ENCODE data around the gene LSP1.

Gene LSP1

GRCh38 chr11:1834779-1835670, 17.9 kb upstream of the LSP1 start, which contains the start of gene SYT8:
Gene SYT8 (plus strand): TSS chr11:1834990. CDS start chr11:1835106, 116 bp downstream.
- TF ChIP-seq, protein P1, sequence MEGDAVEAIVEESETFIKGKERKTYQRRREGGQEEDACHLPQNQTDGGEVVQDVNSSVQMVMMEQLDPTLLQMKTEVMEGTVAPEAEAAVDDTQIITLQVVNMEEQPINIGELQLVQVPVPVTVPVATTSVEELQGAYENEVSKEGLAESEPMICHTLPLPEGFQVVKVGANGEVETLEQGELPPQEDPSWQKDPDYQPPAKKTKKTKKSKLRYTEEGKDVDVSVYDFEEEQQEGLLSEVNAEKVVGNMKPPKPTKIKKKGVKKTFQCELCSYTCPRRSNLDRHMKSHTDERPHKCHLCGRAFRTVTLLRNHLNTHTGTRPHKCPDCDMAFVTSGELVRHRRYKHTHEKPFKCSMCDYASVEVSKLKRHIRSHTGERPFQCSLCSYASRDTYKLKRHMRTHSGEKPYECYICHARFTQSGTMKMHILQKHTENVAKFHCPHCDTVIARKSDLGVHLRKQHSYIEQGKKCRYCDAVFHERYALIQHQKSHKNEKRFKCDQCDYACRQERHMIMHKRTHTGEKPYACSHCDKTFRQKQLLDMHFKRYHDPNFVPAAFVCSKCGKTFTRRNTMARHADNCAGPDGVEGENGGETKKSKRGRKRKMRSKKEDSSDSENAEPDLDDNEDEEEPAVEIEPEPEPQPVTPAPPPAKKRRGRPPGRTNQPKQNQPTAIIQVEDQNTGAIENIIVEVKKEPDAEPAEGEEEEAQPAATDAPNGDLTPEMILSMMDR (IDR thresholded peaks at IDR 0.05; ENCODE audit: borderline replicate concordance, insufficient read depth, low read depth, low read length): no peak
- H3K4me3 ChIP-seq (ENCODE audit: low read depth, low read length): no peak within 1 kb of the TSS

DNA sequence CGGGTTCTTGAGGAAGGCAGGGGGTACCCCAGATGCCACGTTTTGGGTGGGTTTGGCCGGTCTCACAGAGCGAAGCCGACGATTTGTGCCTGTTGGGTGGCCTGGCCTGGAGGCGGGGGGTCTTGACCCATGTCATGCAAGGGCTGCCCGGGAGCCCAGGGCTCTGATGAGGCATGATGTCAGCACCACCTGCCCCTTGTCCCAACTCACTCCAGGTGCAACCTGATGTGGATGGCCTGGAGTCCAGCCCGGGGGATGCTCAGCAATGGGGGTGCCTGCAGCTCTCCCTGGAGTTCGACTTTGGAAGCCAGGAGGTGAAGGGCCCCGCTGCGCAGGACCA, 17.2 kb upstream of the LSP1 start:
- TF ChIP-seq, protein P1 (IDR thresholded peaks at IDR 0.05; ENCODE audit: borderline replicate concordance, insufficient read depth, low read depth, low read length): no peak
- H3K4me3 ChIP-seq (ENCODE audit: low read depth, low read length): no peak overlapping the region

GRCh38 chr11:1836011-1836945, 16.6 kb upstream of the LSP1 start:
- no peak overlapping the region for H3K4me3 ChIP-seq (ENCODE audit: low read depth, low read length)
- TF ChIP-seq, protein P1 (IDR thresholded peaks at IDR 0.05; ENCODE audit: borderline replicate concordance, insufficient read depth, low read depth, low read length): no peak

DNA sequence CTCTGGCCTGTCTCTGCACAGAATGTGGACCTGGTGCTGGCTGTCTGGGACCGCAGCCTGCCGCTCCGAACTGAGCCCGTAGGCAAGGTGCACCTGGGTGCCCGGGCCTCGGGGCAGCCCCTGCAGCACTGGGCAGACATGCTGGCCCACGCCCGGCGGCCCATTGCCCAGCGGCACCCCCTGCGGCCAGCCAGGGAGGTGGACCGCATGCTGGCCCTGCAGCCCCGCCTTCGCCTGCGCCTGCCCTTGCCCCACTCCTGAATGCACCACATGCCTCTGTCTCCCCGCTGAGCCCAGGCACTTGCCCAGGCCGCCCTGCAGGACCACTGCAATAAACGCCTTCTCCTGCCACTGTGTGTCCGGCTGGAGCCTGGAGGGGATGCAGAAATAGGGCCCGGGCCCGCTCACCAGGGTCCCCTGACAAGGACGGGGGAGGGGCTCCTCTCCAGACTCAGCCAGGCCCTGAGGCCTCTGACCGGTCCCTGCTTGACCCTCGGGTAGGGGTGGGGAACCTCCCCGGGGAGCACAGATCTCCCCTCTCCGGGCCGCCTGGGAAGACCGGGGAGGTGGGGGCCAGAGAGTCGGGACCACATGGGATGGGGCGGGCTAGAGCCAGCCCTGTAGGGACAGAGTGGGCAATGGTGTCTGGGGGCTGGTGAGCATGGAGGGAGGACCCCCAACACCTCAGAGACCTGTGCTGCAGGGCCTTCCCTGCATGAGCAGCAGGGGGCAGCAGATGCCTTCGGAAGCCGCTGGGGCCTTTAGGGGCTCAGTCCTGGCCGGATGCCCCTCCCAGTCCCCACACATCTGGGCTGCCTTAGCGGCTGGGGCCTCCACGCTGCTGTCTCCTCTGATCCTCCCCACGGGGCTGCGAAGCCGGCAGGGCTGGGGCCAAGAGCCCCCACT, 15.5 kb upstream of the LSP1 start:
- H3K4me3 ChIP-seq (ENCODE audit: low read depth, low read length): no peak overlapping the region
- TF ChIP-seq, protein P1 (IDR thresholded peaks at IDR 0.05; ENCODE audit: borderline replicate concordance, insufficient read depth, low read depth, low read length): peak; percentile 96

DNA sequence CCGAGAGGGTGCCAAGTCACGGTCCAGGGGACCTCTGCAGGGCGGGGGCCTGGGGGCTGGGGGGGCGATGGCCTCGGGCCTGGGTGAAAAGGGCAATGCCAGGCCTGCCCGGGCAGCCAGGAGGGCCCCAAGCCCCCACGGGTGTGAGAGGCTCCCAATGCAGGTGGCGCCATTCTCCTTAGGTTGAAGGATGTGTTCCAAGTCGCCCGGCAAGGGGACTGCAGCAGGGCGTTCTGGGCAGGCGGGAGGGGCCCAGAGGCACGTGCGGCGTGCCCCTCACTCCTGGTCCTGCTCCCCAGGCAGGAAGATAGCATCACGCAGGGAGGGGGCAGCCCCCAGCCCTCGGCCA, 14.8 kb upstream of the LSP1 start:
- H3K4me3 ChIP-seq (ENCODE audit: low read depth, low read length): no peak overlapping the region
- TF ChIP-seq, protein P1 (IDR thresholded peaks at IDR 0.05; ENCODE audit: borderline replicate concordance, insufficient read depth, low read depth, low read length): no peak

GRCh38 chr11:1838426-1839144, 14.3 kb upstream of the LSP1 start, which contains the start of gene TNNI2:
Gene TNNI2 (plus strand): TSS chr11:1838981. CDS start chr11:1839697, 716 bp downstream.
- TF ChIP-seq, protein P1 (IDR thresholded peaks at IDR 0.05; ENCODE audit: borderline replicate concordance, insufficient read depth, low read depth, low read length): no peak
- H3K4me3 ChIP-seq (ENCODE audit: low read depth, low read length): no peak within 1 kb of the TSS
